ENCODE results near the gene SLC31A1.

DNA sequence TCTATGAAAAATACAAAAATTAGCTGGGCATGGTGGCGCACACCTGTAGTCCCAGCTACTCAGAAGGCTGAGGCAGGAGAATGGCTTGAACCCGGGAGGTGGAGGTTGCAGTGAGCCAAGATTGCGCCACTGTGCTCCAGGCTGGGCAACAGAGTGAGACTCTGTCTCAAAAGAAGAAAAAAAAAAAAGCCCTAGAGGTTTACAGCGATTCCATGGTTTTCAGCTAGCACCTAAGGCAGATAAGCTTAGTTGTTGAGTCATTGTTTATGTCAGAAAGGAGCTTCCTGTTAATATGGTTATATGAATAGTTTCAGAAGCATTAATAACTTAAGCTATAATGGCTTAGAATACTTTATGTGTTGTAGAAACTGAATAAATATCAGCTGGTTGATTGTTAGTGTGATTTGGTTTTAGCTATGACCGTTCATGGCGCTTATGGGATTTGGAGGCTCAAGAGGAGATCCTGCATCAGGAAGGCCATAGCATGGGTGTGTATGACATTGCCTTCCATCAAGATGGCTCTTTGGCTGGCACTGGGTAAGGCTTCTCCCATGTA is 68.8 kb downstream of the SLC31A1 start:
- TF ChIP-seq, protein P1, sequence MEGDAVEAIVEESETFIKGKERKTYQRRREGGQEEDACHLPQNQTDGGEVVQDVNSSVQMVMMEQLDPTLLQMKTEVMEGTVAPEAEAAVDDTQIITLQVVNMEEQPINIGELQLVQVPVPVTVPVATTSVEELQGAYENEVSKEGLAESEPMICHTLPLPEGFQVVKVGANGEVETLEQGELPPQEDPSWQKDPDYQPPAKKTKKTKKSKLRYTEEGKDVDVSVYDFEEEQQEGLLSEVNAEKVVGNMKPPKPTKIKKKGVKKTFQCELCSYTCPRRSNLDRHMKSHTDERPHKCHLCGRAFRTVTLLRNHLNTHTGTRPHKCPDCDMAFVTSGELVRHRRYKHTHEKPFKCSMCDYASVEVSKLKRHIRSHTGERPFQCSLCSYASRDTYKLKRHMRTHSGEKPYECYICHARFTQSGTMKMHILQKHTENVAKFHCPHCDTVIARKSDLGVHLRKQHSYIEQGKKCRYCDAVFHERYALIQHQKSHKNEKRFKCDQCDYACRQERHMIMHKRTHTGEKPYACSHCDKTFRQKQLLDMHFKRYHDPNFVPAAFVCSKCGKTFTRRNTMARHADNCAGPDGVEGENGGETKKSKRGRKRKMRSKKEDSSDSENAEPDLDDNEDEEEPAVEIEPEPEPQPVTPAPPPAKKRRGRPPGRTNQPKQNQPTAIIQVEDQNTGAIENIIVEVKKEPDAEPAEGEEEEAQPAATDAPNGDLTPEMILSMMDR (IDR thresholded peaks at IDR 0.05 in 8 of 11, conservative IDR thresholded peaks at IDR 0.05 in 3 of 11), result no peak
- TF ChIP-seq POLR2A (IDR thresholded peaks at IDR 0.05), result no peak
